Measurements from ENCODE around the gene MAX.

GRCh38 chr14:65151609-65151956 is 49.3 kb upstream of the MAX start:
- TF ChIP-seq CTCF (IDR thresholded peaks at IDR 0.05) (no peak), EZH2phosphoT487 (IDR thresholded peaks at IDR 0.05) (no peak)

All from neural progenitor cell (in vitro differentiated cells).